ENCODE measurements around the gene PPIP5K2.

Gene PPIP5K2

DNA sequence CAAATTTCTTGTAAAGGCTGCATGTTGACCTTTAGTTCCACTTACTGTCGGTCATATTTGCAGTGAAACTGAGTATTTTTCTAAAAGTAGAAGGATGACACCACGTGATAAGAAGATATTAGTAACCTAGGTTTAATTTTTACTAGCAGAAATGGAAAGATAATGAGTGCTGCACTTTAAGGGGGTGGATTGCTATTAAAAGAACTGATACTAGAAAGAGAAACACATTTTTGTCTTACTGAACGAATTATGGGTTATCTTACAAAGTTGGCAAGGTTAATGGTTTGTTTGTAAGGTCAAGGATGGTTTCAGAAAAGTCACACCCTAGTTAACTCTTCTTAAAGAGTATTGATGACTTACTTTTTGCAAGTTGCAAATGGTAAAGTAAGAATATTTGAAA lies 140.8 kb downstream of the PPIP5K2 start:
- TF ChIP-seq, protein P1, sequence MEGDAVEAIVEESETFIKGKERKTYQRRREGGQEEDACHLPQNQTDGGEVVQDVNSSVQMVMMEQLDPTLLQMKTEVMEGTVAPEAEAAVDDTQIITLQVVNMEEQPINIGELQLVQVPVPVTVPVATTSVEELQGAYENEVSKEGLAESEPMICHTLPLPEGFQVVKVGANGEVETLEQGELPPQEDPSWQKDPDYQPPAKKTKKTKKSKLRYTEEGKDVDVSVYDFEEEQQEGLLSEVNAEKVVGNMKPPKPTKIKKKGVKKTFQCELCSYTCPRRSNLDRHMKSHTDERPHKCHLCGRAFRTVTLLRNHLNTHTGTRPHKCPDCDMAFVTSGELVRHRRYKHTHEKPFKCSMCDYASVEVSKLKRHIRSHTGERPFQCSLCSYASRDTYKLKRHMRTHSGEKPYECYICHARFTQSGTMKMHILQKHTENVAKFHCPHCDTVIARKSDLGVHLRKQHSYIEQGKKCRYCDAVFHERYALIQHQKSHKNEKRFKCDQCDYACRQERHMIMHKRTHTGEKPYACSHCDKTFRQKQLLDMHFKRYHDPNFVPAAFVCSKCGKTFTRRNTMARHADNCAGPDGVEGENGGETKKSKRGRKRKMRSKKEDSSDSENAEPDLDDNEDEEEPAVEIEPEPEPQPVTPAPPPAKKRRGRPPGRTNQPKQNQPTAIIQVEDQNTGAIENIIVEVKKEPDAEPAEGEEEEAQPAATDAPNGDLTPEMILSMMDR (IDR thresholded peaks at IDR 0.05; ENCODE audit: low read depth, low read length, missing control alignments), result no peak
- DNase-seq (ENCODE audit: low read depth), result peak; percentile 62
- H3K4me3 ChIP-seq (ENCODE audit: low read depth, low read length), result peak overlapping the region; percentile 98

Measured in GM12864 (cell line).